ENCODE results near the gene CMTM7. TPM values are rescaled to one million over a fixed set of nuclear protein-coding genes. Genes with fewer than 3 reads are reported as not detected.

Gene CMTM7
- total RNA-seq, 3 donors from 2014 or later (not counting 1 experiment from before 2014, with no cell fraction given), result 4.1 to 16.7 (median 12.8) TPM

DNA sequence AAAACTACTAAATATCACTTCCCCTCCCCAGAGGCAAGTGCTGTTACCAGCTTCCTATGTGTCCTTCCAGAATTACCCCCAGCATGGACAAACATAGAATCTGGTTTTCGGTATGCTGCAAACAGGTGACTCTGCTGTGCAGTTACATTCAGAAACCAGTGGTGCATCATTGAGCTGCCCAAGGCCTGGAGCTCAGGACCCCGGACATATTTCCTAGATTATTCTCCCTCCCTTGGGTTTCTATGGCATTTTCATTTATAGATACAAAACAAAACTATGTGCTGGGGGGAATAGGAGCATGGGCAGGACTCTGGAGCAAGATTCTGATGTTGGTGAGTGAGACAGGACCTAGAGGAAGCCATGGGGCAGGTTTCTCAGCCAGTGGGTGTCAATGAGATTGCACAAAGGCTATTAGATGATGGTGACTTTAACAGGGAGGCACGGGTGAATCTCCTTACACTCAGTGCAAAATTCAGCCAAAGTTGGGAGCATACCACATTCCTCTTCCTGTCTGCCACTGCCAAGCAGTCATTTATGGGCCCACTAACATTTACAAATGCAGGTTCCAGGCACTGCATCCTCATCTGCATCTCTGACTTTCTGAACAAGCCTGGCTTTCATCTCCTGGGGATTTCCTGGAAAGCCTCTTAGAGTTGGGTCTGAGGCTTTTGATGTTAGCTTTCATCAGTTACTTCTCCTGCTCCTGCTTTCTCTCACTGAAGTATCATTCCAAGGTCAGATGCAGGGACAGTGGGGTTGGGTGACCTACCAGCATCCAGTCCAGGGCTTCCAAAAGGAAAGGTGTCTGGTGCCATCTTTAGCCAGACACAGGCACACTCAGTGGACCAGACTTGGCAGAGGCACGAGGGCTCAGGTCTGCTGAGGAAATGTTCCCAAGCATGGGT, 44.5 kb downstream of the CMTM7 start:
- Histone ChIP-seq H3K9me3 (ENCODE audit: control insufficient read depth, insufficient read depth, low read length) (no peaks in the 10 kb centered on the region), H3K4me1 (ENCODE audit: control insufficient read depth, insufficient read depth, low read length) (peaks cover 44% of the 10 kb centered on the region), H3K27me3 (ENCODE audit: control insufficient read depth, insufficient read depth, low read length) (no peaks in the 10 kb centered on the region), H3K27ac (ENCODE audit: low read length) (no peak overlapping the region), H3K4me3 (ENCODE audit: low read length) (no peak overlapping the region), H3K36me3 (ENCODE audit: control insufficient read depth, insufficient read depth, low read length) (no peaks in the 10 kb centered on the region)
- no peak for ATAC-seq
- no peaks in the 10 kb centered on the region for H3K9me3 Mint-ChIP-seq
- intact Hi-C loops (cut with micrococcal nuclease), result no loop called here
- peak in 1 of 2 donors; percentile 65 for DNase-seq
- 67% methylated on average over 3 of the region's 4 CpGs for whole genome bisulfite sequencing (ENCODE audit: insufficient coverage)
- H3K4me3 Mint-ChIP-seq, result no peak overlapping the region
- TF ChIP-seq, protein P1, sequence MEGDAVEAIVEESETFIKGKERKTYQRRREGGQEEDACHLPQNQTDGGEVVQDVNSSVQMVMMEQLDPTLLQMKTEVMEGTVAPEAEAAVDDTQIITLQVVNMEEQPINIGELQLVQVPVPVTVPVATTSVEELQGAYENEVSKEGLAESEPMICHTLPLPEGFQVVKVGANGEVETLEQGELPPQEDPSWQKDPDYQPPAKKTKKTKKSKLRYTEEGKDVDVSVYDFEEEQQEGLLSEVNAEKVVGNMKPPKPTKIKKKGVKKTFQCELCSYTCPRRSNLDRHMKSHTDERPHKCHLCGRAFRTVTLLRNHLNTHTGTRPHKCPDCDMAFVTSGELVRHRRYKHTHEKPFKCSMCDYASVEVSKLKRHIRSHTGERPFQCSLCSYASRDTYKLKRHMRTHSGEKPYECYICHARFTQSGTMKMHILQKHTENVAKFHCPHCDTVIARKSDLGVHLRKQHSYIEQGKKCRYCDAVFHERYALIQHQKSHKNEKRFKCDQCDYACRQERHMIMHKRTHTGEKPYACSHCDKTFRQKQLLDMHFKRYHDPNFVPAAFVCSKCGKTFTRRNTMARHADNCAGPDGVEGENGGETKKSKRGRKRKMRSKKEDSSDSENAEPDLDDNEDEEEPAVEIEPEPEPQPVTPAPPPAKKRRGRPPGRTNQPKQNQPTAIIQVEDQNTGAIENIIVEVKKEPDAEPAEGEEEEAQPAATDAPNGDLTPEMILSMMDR (IDR thresholded peaks at IDR 0.05), result no peak
- no peaks in the 10 kb centered on the region for H3K36me3 Mint-ChIP-seq
- peaks cover 19 to 24% of the 10 kb centered on the region in 2 donors for H3K4me1 Mint-ChIP-seq
- no peak overlapping the region for H3K27ac Mint-ChIP-seq
- no peaks in the 10 kb centered on the region for H3K27me3 Mint-ChIP-seq (ENCODE audit: low read depth in 2 of 2)

DNA sequence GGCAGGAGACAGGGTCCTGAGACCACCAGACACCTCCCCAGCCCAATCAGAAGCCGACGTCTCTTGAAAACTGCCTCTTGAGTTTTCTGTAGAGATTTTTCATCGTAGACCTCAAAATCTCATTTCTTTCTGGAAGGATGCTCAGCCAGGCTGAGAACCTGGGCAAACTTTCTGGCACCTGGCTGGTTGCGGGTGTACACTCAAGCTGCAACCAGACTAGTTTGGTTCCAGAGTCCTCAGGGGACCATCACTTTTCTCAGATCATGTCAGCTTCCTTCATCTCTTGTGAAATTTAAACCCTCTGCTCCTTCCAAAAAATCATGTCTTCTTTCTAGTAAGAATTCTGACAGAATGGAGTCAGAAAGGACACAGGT, 45.1 kb downstream of the CMTM7 start:
- Mint-ChIP-seq H3K4me3 (no peak overlapping the region), H3K4me1 (peaks cover 18 to 22% of the 10 kb centered on the region in 2 donors), H3K36me3 (no peaks in the 10 kb centered on the region), H3K27ac (no peak overlapping the region), H3K27me3 (ENCODE audit: low read depth in 2 of 2) (no peaks in the 10 kb centered on the region), H3K9me3 (no peaks in the 10 kb centered on the region)
- Histone ChIP-seq H3K36me3 (ENCODE audit: control insufficient read depth, insufficient read depth, low read length) (no peaks in the 10 kb centered on the region), H3K9me3 (ENCODE audit: control insufficient read depth, insufficient read depth, low read length) (no peaks in the 10 kb centered on the region), H3K4me1 (ENCODE audit: control insufficient read depth, insufficient read depth, low read length) (peaks cover 38% of the 10 kb centered on the region), H3K27me3 (ENCODE audit: control insufficient read depth, insufficient read depth, low read length) (no peaks in the 10 kb centered on the region), H3K4me3 (ENCODE audit: low read length) (no peak overlapping the region), H3K27ac (ENCODE audit: low read length) (no peak overlapping the region)
- WGBS (ENCODE audit: insufficient coverage), result 81% methylated on average over 4 of the region's 4 CpGs
- TF ChIP-seq, protein P1 (IDR thresholded peaks at IDR 0.05), result no peak
- DNase-seq (no peak), ATAC-seq (no peak)
- intact Hi-C loops (cut with micrococcal nuclease), result no loop called here

DNA sequence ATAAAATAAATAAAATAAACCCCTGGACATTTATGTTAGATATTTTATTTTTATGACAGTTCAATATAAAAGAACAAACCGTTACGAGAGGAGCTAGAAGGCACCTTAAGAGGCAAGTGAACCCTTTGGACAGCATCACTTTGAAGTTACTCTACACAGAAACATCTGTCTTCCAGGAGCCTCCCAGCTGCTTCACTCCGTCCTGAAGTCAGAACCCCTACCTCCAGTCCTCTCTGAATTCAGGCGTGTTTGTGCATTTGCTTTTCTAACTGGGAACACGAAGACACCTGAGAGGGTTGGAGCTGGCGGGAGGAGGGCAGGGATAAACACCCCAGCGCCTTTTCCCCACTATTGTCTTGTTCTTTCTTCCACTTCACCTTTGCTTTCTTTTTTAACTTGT, 46.2 kb downstream of the CMTM7 start:
- Mint-ChIP-seq H3K4me1 (peaks cover 8 to 16% of the 10 kb centered on the region in 2 donors), H3K9me3 (no peaks in the 10 kb centered on the region), H3K4me3 (no peak overlapping the region), H3K27me3 (ENCODE audit: low read depth in 2 of 2) (no peaks in the 10 kb centered on the region), H3K36me3 (no peaks in the 10 kb centered on the region), H3K27ac (no peak overlapping the region)
- H3K36me3 ChIP-seq (ENCODE audit: control insufficient read depth, insufficient read depth, low read length), result no peaks in the 10 kb centered on the region
- no peak overlapping the region for H3K4me3 ChIP-seq (ENCODE audit: low read length)
- WGBS (ENCODE audit: insufficient coverage), result 93% methylated on average over 7 of the region's 7 CpGs
- ATAC-seq (no peak), DNase-seq (no peak)
- no peak overlapping the region for H3K27ac ChIP-seq (ENCODE audit: low read length)
- peaks cover 27% of the 10 kb centered on the region for H3K4me1 ChIP-seq (ENCODE audit: control insufficient read depth, insufficient read depth, low read length)
- TF ChIP-seq, protein P1 (IDR thresholded peaks at IDR 0.05), result no peak
- no peaks in the 10 kb centered on the region for H3K27me3 ChIP-seq (ENCODE audit: control insufficient read depth, insufficient read depth, low read length)
- H3K9me3 ChIP-seq (ENCODE audit: control insufficient read depth, insufficient read depth, low read length), result no peaks in the 10 kb centered on the region
- intact Hi-C loops (cut with micrococcal nuclease), result no loop called here

Measured in natural killer cell (primary cell).